GM23338 (cell line): ENCODE results near the gene CD82. TPM values are rescaled to one million over a fixed set of nuclear protein-coding genes. Genes with fewer than 3 reads are reported as not detected.

Experiments used
- ATAC-seq: fragments of 200-7000 bp; cut with Tn5 transposase; 3 replicates; pipeline ENCODE4 v1.9.1; 2020
- DNase-seq: peaks from one replicate; pipeline ENCODE4 v3.0.0-alpha.2; 2015; ENCODE audit warnings: low spot score
- H2AFZ ChIP-seq: fragments of 200-600 bp; sonication (generic); 2 replicates; pipeline ENCODE4 v1.8.0; 2016; ENCODE audit warnings: antibody characterized with exemption, mild to moderate bottlenecking, moderate library complexity
- H3F3A ChIP-seq: fragments of 200-600 bp; sonication (generic); replicated peaks from 2 replicates; pipeline ENCODE4 v1.8.0; 2017; ENCODE audit warnings: antibody characterized with exemption, mixed run types, low read depth
- H3K27ac ChIP-seq: fragments of 200-600 bp; sonication (generic); 2 replicates; pipeline ENCODE4 v1.6.1; 2016; ENCODE audit warnings: low read depth
- H3K27me3 ChIP-seq: fragments of 200-600 bp; sonication (generic); 2 replicates; pipeline ENCODE4 v1.8.0; 2016; ENCODE audit warnings: mild to moderate bottlenecking, mixed run types, moderate library complexity; ENCODE audit not compliant: insufficient read depth
- H3K36me3 ChIP-seq: fragments of 200-600 bp; sonication (generic); 2 replicates; pipeline ENCODE4 v1.8.0; 2016; ENCODE audit warnings: mild to moderate bottlenecking; ENCODE audit not compliant: insufficient read depth
- H3K4me1 ChIP-seq: fragments of 200-600 bp; sonication (generic); 2 replicates; pipeline ENCODE4 v1.8.0; 2016; ENCODE audit warnings: mild to moderate bottlenecking, moderate library complexity; ENCODE audit not compliant: insufficient read depth
- H3K4me2 ChIP-seq: fragments of 200-600 bp; sonication (generic); 2 replicates; pipeline ENCODE4 v1.7.1; 2017; ENCODE audit warnings: mixed run types
- H3K4me3 ChIP-seq: fragments of 200-600 bp; sonication (generic); 2 replicates; pipeline ENCODE4 v1.6.1; 2016; ENCODE audit warnings: mixed run types
- H3K79me2 ChIP-seq: fragments of 200-600 bp; sonication (generic); replicated peaks from 2 replicates; pipeline ENCODE4 v1.8.0; 2017; ENCODE audit warnings: mild to moderate bottlenecking; ENCODE audit not compliant: insufficient read depth
- H3K9me2 ChIP-seq: fragments of 200-600 bp; sonication (generic); 2 replicates; pipeline ENCODE4 v1.8.0; 2017; ENCODE audit not compliant: insufficient read depth
- H4K20me1 ChIP-seq: fragments of 200-600 bp; sonication (generic); replicated peaks from 2 replicates; pipeline ENCODE4 v1.8.0; 2017; ENCODE audit warnings: mild to moderate bottlenecking; ENCODE audit not compliant: insufficient read depth
- H3K27ac Mint-ChIP-seq: 2 replicates; pipeline ENCODE4 v1.8.0; 2020; ENCODE audit warnings: inconsistent platforms, mild to moderate bottlenecking, moderate library complexity, mixed read lengths
- H3K27me3 Mint-ChIP-seq: 3 replicates; pipeline ENCODE4 v1.8.0; 2022; ENCODE audit warnings: low read depth, mild to moderate bottlenecking, moderate library complexity, mixed read lengths, inconsistent platforms; ENCODE audit not compliant: insufficient read depth, poor library complexity
- H3K36me3 Mint-ChIP-seq: 3 replicates; pipeline ENCODE4 v1.8.0; 2021; ENCODE audit warnings: low read depth, mild to moderate bottlenecking, inconsistent platforms, moderate library complexity, mixed read lengths
- H3K4me1 Mint-ChIP-seq: 3 replicates; pipeline ENCODE4 v1.8.0; 2020; ENCODE audit warnings: mild to moderate bottlenecking, inconsistent platforms, mixed read lengths
- H3K4me3 Mint-ChIP-seq: 3 replicates; pipeline ENCODE4 v1.8.0; 2021; ENCODE audit warnings: moderate library complexity, mild to moderate bottlenecking, inconsistent platforms, mixed read lengths
- H3K9me3 Mint-ChIP-seq: 3 replicates; pipeline ENCODE4 v1.8.0; 2020; ENCODE audit warnings: moderate library complexity, mild to moderate bottlenecking, inconsistent platforms, mixed read lengths
- CREB1 ChIP-seq: fragments of 250-450 bp; sonication (Bioruptor Pico); IDR thresholded peaks from 2 replicates; pipeline ENCODE4 v1.5.0; 2020; ENCODE audit warnings: low read depth, mild to moderate bottlenecking, moderate library complexity
- EZH2 ChIP-seq: fragments of 200-600 bp; sonication (generic); IDR thresholded peaks from one replicate; pipeline ENCODE4 v1.8.0; 2017; ENCODE audit warnings: antibody characterized with exemption, mild to moderate bottlenecking, low read depth; ENCODE audit not compliant: unreplicated experiment
- NANOG ChIP-seq: IDR thresholded peaks from 2 replicates; pipeline ENCODE4 v1.6.1; 2016; ENCODE audit warnings: antibody characterized with exemption, borderline replicate concordance
- POLR2AphosphoS5 ChIP-seq: IDR thresholded peaks from 2 replicates; pipeline ENCODE4 v1.6.1; 2016; ENCODE audit warnings: antibody characterized with exemption, low read depth
- STAT1 ChIP-seq: IDR thresholded peaks from one replicate; pipeline ENCODE4 v1.6.1; 2016; ENCODE audit warnings: antibody characterized with exemption; ENCODE audit not compliant: unreplicated experiment
- ZNF114 ChIP-seq: fragments of 250-450 bp; sonication (Bioruptor Pico); IDR thresholded peaks from 2 replicates; pipeline ENCODE4 v1.5.0; 2020; ENCODE audit warnings: mild to moderate bottlenecking, moderate library complexity
- ZNF331 ChIP-seq: fragments of 250-450 bp; sonication (Bioruptor Pico); IDR thresholded peaks from 2 replicates; pipeline ENCODE4 v1.5.0; 2020; ENCODE audit warnings: low read depth, mild to moderate bottlenecking, moderate library complexity
- ZNF462 ChIP-seq: fragments of 250-450 bp; sonication (Bioruptor Pico); IDR thresholded peaks from 2 replicates; pipeline ENCODE4 v1.5.0; 2020; ENCODE audit warnings: mild to moderate bottlenecking, moderate library complexity
- polyA plus RNA-seq: library from polyadenylated mRNA; unstranded; fragments of >200 nt; fragmentation: Nextera tagmentation; extraction: Ambion mirVana; gene quantifications from 2 replicates; pipeline ENCODE4 v1.2.1, GENCODE V29; 2016
- total RNA-seq: library from RNA; depleted of rRNA; stranded (reverse); fragments of >200 nt; shearing (Covaris generic); gene quantifications from 2 replicates; pipeline ENCODE4 v1.2.3, GENCODE V29; 2014
- TF ChIP-seq, protein P1 (sequence below): IDR thresholded peaks from 2 replicates; pipeline ENCODE4 v1.6.1; 2016; ENCODE audit warnings: antibody characterized with exemption
- TF ChIP-seq, protein P2 (sequence below): IDR thresholded peaks from one replicate; pipeline ENCODE4 v1.6.1; 2018; ENCODE audit warnings: antibody characterized with exemption; ENCODE audit not compliant: unreplicated experiment

The CD82 gene
- total and polyA plus RNA-seq, 2 experiments from 2014 or later = 4.4 to 4.9 TPM

DNA sequence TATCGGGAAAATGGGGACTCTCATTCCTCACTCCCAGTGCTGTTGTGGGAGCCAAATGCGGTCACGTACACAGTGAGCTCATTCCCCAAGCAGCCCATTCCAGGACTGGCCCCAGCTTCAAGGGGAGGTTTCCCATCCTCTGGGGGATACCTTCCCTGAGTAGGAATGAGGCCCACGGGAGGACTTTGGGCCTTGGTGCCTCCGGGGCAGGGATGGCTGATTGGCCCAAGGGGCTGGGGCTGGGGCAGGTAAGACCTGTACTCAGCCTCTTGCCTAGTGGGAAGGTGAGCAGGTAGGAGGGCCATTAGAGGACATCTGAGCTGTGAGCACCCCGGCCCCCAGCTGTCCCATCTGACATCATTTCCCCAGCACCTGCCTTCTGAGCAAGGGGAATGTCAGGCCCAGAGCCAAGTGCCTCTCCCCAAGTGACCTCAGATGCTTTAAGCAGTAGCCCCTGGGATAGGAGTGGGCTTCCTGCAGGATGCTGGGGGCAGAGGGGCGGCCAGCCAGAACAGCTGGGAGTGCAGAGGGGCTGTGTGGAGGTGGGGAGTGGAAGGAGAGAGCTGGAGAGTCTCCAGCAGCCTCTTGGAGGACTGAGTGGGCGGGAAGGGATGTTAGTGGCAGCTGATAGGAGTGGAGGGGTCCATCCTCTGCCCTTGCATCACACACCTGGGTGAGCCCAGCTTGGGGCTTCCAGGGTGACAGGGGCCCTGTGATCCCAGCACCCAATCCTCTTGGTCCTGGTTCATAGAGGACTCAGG, 58.4 kb downstream of the CD82 start (continued):
- no peak for TF ChIP-seq EZH2
- TF ChIP-seq, protein P1, sequence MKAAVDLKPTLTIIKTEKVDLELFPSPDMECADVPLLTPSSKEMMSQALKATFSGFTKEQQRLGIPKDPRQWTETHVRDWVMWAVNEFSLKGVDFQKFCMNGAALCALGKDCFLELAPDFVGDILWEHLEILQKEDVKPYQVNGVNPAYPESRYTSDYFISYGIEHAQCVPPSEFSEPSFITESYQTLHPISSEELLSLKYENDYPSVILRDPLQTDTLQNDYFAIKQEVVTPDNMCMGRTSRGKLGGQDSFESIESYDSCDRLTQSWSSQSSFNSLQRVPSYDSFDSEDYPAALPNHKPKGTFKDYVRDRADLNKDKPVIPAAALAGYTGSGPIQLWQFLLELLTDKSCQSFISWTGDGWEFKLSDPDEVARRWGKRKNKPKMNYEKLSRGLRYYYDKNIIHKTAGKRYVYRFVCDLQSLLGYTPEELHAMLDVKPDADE = no peak
- no peak for TF ChIP-seq STAT1
- no peak for TF ChIP-seq NANOG

DNA sequence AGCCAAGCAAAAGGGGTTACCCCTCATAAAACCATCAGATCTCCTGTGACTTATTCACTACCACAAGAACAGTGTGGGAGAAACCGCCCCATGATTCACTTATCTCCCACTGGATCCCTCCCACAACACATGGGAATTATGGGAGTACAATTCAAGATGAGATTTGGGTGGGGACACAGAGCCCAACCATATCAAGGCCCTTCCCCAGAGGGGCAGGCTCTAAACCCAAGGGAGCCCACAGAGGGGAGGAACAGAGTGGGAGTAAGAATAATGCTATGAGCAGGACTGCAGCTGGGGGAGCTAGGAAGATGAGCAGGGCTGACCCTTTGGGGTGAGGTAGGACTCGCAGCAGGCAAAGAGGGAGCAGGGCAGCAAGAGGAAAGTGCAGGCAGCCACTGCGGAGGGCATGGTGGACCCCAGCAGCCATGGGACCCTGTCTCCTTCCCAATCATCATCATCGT, 59.3 kb downstream of the CD82 start:
- Histone ChIP-seq H3K27ac (no peak overlapping the region), H3K27me3 (peaks cover 11% of the 10 kb centered on the region; the same call in 1 of the 2 replicates), H3K9me2 (no peaks in the 10 kb centered on the region), H3K4me1 (peaks cover 8% of the 10 kb centered on the region; the same call in 1 of the 2 replicates), H3K4me3 (no peak overlapping the region), H3K36me3 (no peaks in the 10 kb centered on the region), H4K20me1 (no peaks in the 10 kb centered on the region), H3K4me2 (no peak overlapping the region), H3F3A (no peaks in the 10 kb centered on the region), H2AFZ (no peak overlapping the region), H3K79me2 (no peaks in the 10 kb centered on the region)
- DNase-seq (no peak), ATAC-seq (no peak)
- peaks cover 19% of the 10 kb centered on the region for H3K4me1 Mint-ChIP-seq
- H3K27ac Mint-ChIP-seq = no peak overlapping the region
- H3K27me3 Mint-ChIP-seq = peaks cover 34% of the 10 kb centered on the region
- H3K9me3 Mint-ChIP-seq = peaks cover 5% of the 10 kb centered on the region; the same call in 2 of the 3 replicates
- no peak overlapping the region for H3K4me3 Mint-ChIP-seq
- no peaks in the 10 kb centered on the region for H3K36me3 Mint-ChIP-seq
- TF ChIP-seq ZNF462 (no peak), ZNF331 (CRISPR knock-in tag) (no peak), EZH2 (no peak), CREB1 (CRISPR knock-in tag) (no peak), STAT1 (no peak), ZNF114 (CRISPR knock-in tag) (no peak), POLR2AphosphoS5 (no peak)
- TF ChIP-seq, protein P2, sequence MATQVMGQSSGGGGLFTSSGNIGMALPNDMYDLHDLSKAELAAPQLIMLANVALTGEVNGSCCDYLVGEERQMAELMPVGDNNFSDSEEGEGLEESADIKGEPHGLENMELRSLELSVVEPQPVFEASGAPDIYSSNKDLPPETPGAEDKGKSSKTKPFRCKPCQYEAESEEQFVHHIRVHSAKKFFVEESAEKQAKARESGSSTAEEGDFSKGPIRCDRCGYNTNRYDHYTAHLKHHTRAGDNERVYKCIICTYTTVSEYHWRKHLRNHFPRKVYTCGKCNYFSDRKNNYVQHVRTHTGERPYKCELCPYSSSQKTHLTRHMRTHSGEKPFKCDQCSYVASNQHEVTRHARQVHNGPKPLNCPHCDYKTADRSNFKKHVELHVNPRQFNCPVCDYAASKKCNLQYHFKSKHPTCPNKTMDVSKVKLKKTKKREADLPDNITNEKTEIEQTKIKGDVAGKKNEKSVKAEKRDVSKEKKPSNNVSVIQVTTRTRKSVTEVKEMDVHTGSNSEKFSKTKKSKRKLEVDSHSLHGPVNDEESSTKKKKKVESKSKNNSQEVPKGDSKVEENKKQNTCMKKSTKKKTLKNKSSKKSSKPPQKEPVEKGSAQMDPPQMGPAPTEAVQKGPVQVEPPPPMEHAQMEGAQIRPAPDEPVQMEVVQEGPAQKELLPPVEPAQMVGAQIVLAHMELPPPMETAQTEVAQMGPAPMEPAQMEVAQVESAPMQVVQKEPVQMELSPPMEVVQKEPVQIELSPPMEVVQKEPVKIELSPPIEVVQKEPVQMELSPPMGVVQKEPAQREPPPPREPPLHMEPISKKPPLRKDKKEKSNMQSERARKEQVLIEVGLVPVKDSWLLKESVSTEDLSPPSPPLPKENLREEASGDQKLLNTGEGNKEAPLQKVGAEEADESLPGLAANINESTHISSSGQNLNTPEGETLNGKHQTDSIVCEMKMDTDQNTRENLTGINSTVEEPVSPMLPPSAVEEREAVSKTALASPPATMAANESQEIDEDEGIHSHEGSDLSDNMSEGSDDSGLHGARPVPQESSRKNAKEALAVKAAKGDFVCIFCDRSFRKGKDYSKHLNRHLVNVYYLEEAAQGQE = no peak
- TF ChIP-seq, protein P1 = no peak
